Natural killer cell (primary cell): ENCODE results near the gene PHF1. TPM values are rescaled to one million over a fixed set of nuclear protein-coding genes. Genes with fewer than 3 reads are reported as not detected.
A peak's percentile ranks its signal among the peaks of the same experiment; 100 is the strongest.

Experiments
- ATAC-seq, 3 donors: fragments of 150-1000 bp in 2 of 3; fragments of 200-7000 bp in 1 of 3; cut with Tn5 transposase; 1 replicate in 1 of 3; 2 replicates in 2 of 3; pipeline ENCODE4 v1.10.0; 2021; ENCODE audit warnings: mild to moderate bottlenecking in 2 of 3, moderate library complexity in 2 of 3
- DNase-seq, 2 donors: peaks; one replicate each; pipeline versions ENCODE4 v3.0.0 to v3.0.0-alpha.2; 2013 to 2021; ENCODE audit warnings: mixed read lengths in 1 of 2
- H3K27ac ChIP-seq: one replicate; pipeline ENCODE4 v1.5.1; 2013; ENCODE audit warnings: mild to moderate bottlenecking, low read length
- H3K27me3 ChIP-seq: one replicate; pipeline ENCODE4 v1.6.1; 2013; ENCODE audit warnings: low read length; ENCODE audit not compliant: control insufficient read depth, insufficient read depth
- H3K36me3 ChIP-seq: one replicate; pipeline ENCODE4 v1.6.1; 2013; ENCODE audit warnings: low read length; ENCODE audit not compliant: control insufficient read depth, insufficient read depth
- H3K4me1 ChIP-seq: one replicate; pipeline ENCODE4 v1.6.1; 2013; ENCODE audit warnings: low read length; ENCODE audit not compliant: control insufficient read depth, insufficient read depth
- H3K4me3 ChIP-seq: one replicate; pipeline ENCODE4 v1.5.1; 2013; ENCODE audit warnings: low read length
- H3K9me3 ChIP-seq: one replicate; pipeline ENCODE4 v1.6.1; 2013; ENCODE audit warnings: low read length; ENCODE audit not compliant: control insufficient read depth, insufficient read depth
- H3K27ac Mint-ChIP-seq, 2 donors: one replicate each; pipeline ENCODE4 v1.8.0; 2022; ENCODE audit warnings: mild to moderate bottlenecking in 2 of 2, mixed read lengths in 2 of 2, moderate library complexity in 1 of 2
- H3K27me3 Mint-ChIP-seq, 2 donors: one replicate each; pipeline ENCODE4 v1.8.0; 2022; ENCODE audit warnings: low read depth in 2 of 2, mixed read lengths in 2 of 2
- H3K36me3 Mint-ChIP-seq: one replicate; pipeline ENCODE4 v1.8.0; 2022; ENCODE audit warnings: mixed read lengths
- H3K4me1 Mint-ChIP-seq, 2 donors: one replicate each; pipeline ENCODE4 v1.8.0; 2022; ENCODE audit warnings: mixed read lengths in 2 of 2
- H3K4me3 Mint-ChIP-seq: one replicate; pipeline ENCODE4 v1.8.0; 2022; ENCODE audit warnings: mild to moderate bottlenecking, moderate library complexity, mixed read lengths
- H3K9me3 Mint-ChIP-seq, 2 donors: one replicate each; pipeline ENCODE4 v1.8.0; 2022; ENCODE audit warnings: mixed read lengths in 2 of 2
- CTCF ChIP-seq: fragments of 200-600 bp; IDR thresholded peaks from one replicate; pipeline ENCODE4 v1.8.0; 2022; ENCODE audit warnings: antibody characterized with exemption
- WGBS: methylation state at CpG from one replicate; pipeline ENCODE4 v1.1.7; 2013; ENCODE audit warnings: missing lambda C conversion rate; ENCODE audit not compliant: insufficient coverage; 5-methylcytosine and 5-hydroxymethylcytosine counted together
- intact Hi-C: fragments of 100-400 bp; cut with micrococcal nuclease; formaldehyde crosslinking; loops from one replicate; pipeline ENCODE4 v1.14.2; 2022
- total RNA-seq, 4 donors: library from RNA; stranded (reverse); fragments of 120-200 nt in 1 of 4; gene quantifications; one replicate each; pipeline versions ENCODE4 v1.2.3 to v1.2.4, GENCODE V29; 2013 to 2022

PHF1 gene
- total RNA-seq, 3 donors from 2014 or later (not counting 1 experiment from before 2014, with no cell fraction given): 262 to 392 (median 322) TPM

- DNase-seq: no peak
These were observed 5.0 kb downstream of the PHF1 start for GRCh38 chr6:33415831-33416230.

DNA sequence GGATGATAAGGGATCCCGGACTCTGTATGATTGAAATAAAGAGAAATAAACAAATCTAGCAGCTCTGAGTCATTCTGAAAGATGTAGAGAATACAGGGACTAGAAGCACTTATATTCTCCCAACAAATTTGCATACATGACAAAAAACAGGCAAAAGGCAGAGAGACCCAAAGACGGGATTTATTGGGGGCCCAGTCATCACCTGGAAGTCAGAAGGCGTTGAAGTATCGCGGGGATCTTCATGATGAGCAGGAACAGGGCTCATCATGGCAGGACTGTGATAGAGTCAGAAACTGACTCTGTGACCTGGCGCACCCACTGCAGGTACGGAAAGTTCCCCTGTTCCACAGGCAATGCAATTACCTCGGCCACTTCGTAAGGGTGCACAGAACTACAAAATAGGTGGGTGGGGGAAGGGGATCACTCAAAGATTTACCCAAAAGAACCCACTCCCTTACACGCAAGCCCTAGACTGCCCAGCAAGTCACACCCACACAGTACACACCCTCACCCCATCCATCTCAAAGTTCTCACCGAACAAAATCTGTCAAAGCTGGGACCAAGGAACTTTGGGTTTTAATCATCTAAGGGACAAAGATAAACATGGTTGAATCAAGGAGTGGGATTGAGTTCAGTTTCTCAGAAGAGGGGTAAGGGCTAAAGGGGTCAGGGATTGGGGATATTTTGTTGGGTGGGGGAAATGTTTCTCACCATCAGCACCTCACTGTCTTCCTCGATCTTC lies 5.7 kb downstream of the PHF1 start:
- Mint-ChIP-seq H3K4me3 (peak overlapping the region; percentile 97), H3K4me1 (peaks cover 67 to 85% of the 10 kb centered on the region in 2 donors), H3K27me3 (no peaks in the 10 kb centered on the region), H3K27ac (peak overlapping the region; percentile 100), H3K9me3 (no peaks in the 10 kb centered on the region), H3K36me3 (no peaks in the 10 kb centered on the region)
- DNase-seq (peak in 1 of 2 donors; percentile 41), ATAC-seq (no peak)
- Histone ChIP-seq H3K4me1 (peaks cover 70% of the 10 kb centered on the region), H3K27ac (peak overlapping the region; percentile 95), H3K4me3 (peak overlapping the region; percentile 80), H3K36me3 (peaks cover 41% of the 10 kb centered on the region), H3K27me3 (no peaks in the 10 kb centered on the region), H3K9me3 (no peaks in the 10 kb centered on the region)
- TF ChIP-seq CTCF: no peak
- intact Hi-C loops: loop anchor here (5.0 kb wide), 1 partner anchor 36 kb away; the partner anchor contains the start of gene ZBTB9
- 66% methylated on average over 8 of the region's 12 CpGs for WGBS

More at GRCh38 chr6:33415831-33416230, 5.0 kb downstream of the PHF1 start:
- H3K9me3 ChIP-seq: no peaks in the 10 kb centered on the region
- no peaks in the 10 kb centered on the region for H3K27me3 ChIP-seq
- no peak for TF ChIP-seq CTCF
- Mint-ChIP-seq H3K27ac (peak overlapping the region; percentile 100), H3K4me3 (peak overlapping the region; percentile 97), H3K27me3 (no peaks in the 10 kb centered on the region), H3K9me3 (no peaks in the 10 kb centered on the region), H3K4me1 (peaks cover 70 to 85% of the 10 kb centered on the region in 2 donors), H3K36me3 (no peaks in the 10 kb centered on the region)
- WGBS: 89% methylated on average over 1 of the region's 9 CpGs
- peaks cover 75% of the 10 kb centered on the region for H3K4me1 ChIP-seq
- ATAC-seq: no peak
- intact Hi-C loops: loop anchor here (5.0 kb wide), 1 partner anchor 36 kb away; the partner anchor contains the start of gene ZBTB9
- H3K36me3 ChIP-seq: peaks cover 41% of the 10 kb centered on the region
- H3K27ac ChIP-seq: peak overlapping the region; percentile 95
- H3K4me3 ChIP-seq: no peak overlapping the region

- H3K4me1 Mint-ChIP-seq: peaks cover 62 to 80% of the 10 kb centered on the region in 2 donors
- no peaks in the 10 kb centered on the region for H3K27me3 Mint-ChIP-seq
- Histone ChIP-seq H3K27ac (peak overlapping the region; percentile 95), H3K9me3 (no peaks in the 10 kb centered on the region), H3K27me3 (no peaks in the 10 kb centered on the region), H3K36me3 (peaks cover 40% of the 10 kb centered on the region), H3K4me1 (peaks cover 63% of the 10 kb centered on the region), H3K4me3 (peak overlapping the region; percentile 80)
- ATAC-seq (no peak), DNase-seq (peak in 1 of 2 donors; percentile 57)
- TF ChIP-seq CTCF: no peak
- intact Hi-C loops: loop anchor here (5.0 kb wide), 1 partner anchor 35 kb away; the partner anchor contains the start of gene ZBTB9
- no peaks in the 10 kb centered on the region for H3K9me3 Mint-ChIP-seq
- H3K4me3 Mint-ChIP-seq: peak overlapping the region; percentile 97
- 1% methylated on average over 22 of the region's 25 CpGs for WGBS
- H3K36me3 Mint-ChIP-seq: no peaks in the 10 kb centered on the region
- H3K27ac Mint-ChIP-seq: peak overlapping the region; percentile 100
These were observed 6.5 kb downstream of the PHF1 start for GRCh38 chr6:33417128-33417902.
